Keratinocyte (primary cell): Measurements from ENCODE around the gene ZRANB1. TPM values are rescaled to one million over a fixed set of nuclear protein-coding genes. Genes with fewer than 3 reads are reported as not detected.

Source experiments
- DNase-seq: peaks from one replicate; pipeline ENCODE4 v3.0.0-alpha.2; 2011; ENCODE audit warnings: low read depth, missing footprints, low spot score
- FAIRE-seq: peaks from 2 replicates; lab custom pipeline; 2011; peaks lifted over from hg19 to GRCh38; lab: Jason Lieb, UNC
- H2AFZ ChIP-seq: 2 replicates; pipeline ENCODE4 v1.6.0; 2012; ENCODE audit warnings: low read length, control low read depth, inconsistent platforms; ENCODE audit not compliant: control insufficient read depth
- H3K27ac ChIP-seq: 2 replicates; pipeline ENCODE4 v1.5.1; 2011; ENCODE audit warnings: low read length; ENCODE audit not compliant: control insufficient read depth, insufficient read depth
- H3K27me3 ChIP-seq: 3 replicates; pipeline ENCODE4 v1.6.0; 2011; ENCODE audit warnings: low read length; ENCODE audit not compliant: control insufficient read depth, insufficient read depth; ENCODE audit errors: extremely low read depth
- H3K36me3 ChIP-seq, 2 experiments: 2 replicates in 1 of 2; 3 replicates in 1 of 2; pipeline ENCODE4 v1.5.1; 2011; ENCODE audit warnings: low read length in 2 of 2, mild to moderate bottlenecking in 1 of 2; ENCODE audit not compliant: control insufficient read depth in 2 of 2, insufficient read depth in 2 of 2; ENCODE audit errors: extremely low read depth in 1 of 2
- H3K4me1 ChIP-seq: 3 replicates; pipeline ENCODE4 v1.5.1; 2011; ENCODE audit warnings: low read length; ENCODE audit not compliant: control insufficient read depth, insufficient read depth; ENCODE audit errors: extremely low read depth
- H3K4me2 ChIP-seq: 3 replicates; pipeline ENCODE4 v1.6.0; 2011; ENCODE audit warnings: low read depth, low read length; ENCODE audit not compliant: control insufficient read depth, insufficient read depth; ENCODE audit errors: extremely low read depth
- H3K4me3 ChIP-seq, 3 experiments: fragments of 200-600 bp in 1 of 3; sonication (generic) in 1 of 3; 2 replicates in 2 of 3; 3 replicates in 1 of 3; pipeline ENCODE4 v1.5.1; 2011 to 2016; ENCODE audit warnings: low read length in 3 of 3, mild to moderate bottlenecking in 3 of 3, control low read depth in 2 of 3, inconsistent platforms in 1 of 3, low read depth in 1 of 3, mixed read lengths in 1 of 3, mixed run types in 1 of 3, moderate library complexity in 1 of 3; ENCODE audit not compliant: control insufficient read depth in 2 of 3, insufficient read depth in 2 of 3; ENCODE audit errors: extremely low read depth in 1 of 3
- H3K79me2 ChIP-seq: 2 replicates; pipeline ENCODE4 v1.6.0; 2012; ENCODE audit warnings: low read length; ENCODE audit not compliant: control insufficient read depth, insufficient read depth
- H3K9ac ChIP-seq: 3 replicates; pipeline ENCODE4 v1.6.0; 2011; ENCODE audit warnings: low read length; ENCODE audit not compliant: control insufficient read depth, insufficient read depth; ENCODE audit errors: extremely low read depth
- H3K9me1 ChIP-seq: 3 replicates; pipeline ENCODE4 v1.6.0; 2011; ENCODE audit warnings: low read length; ENCODE audit not compliant: control insufficient read depth, insufficient read depth; ENCODE audit errors: extremely low read depth
- H3K9me3 ChIP-seq: 2 replicates; pipeline ENCODE4 v1.5.1; 2012; ENCODE audit warnings: low read depth, low read length; ENCODE audit not compliant: control insufficient read depth
- H4K20me1 ChIP-seq: 3 replicates; pipeline ENCODE4 v1.6.0; 2011; ENCODE audit warnings: low read length; ENCODE audit not compliant: control insufficient read depth, insufficient read depth; ENCODE audit errors: extremely low read depth
- CTCF ChIP-seq, 3 experiments: IDR thresholded peaks in 1 of 3; conservative IDR thresholded peaks in 1 of 3; optimal IDR thresholded peaks in 1 of 3; 2 replicates in 2 of 3; 3 replicates in 1 of 3; pipeline versions ENCODE3 to v1.5.1; 2011; ENCODE audit warnings: low read length in 3 of 3, mild to moderate bottlenecking in 3 of 3, moderate library complexity in 2 of 3, control low read depth in 1 of 3, inconsistent platforms in 1 of 3; ENCODE audit not compliant: insufficient read depth in 2 of 3; ENCODE audit errors: extremely low read depth in 1 of 3
- EZH2 ChIP-seq: IDR thresholded peaks from one replicate; pipeline ENCODE4 v1.6.1; 2012; ENCODE audit warnings: inconsistent platforms, mild to moderate bottlenecking, low read length, moderate library complexity
- dilution Hi-C: fragments of 300-500 bp; cut with MboI; formaldehyde crosslinking; loops from one replicate; pipeline ENCODE4 v1.7.0; 2020; ENCODE audit warnings: low sequenced_read_pairs; ENCODE audit not compliant: extremely low pct_ligation_motif_present
- polyA plus RNA-seq, 5 experiments: library from polyadenylated mRNA; depleted of rRNA in 3 of 5; stranded (reverse) in 3 of 5; stranded (forward) in 1 of 5; unstranded in 1 of 5; fragments of >200 nt; gene quantifications; 1 replicate in 1 of 5; 2 replicates in 3 of 5; 3 replicates in 1 of 5; pipeline versions ENCODE4 v1.2.1 to v1.2.3, GENCODE V29; 2011 to 2012; ENCODE audit warnings: missing spikeins in 2 of 5, low read depth in 1 of 5, low replicate concordance in 1 of 5

The ZRANB1 gene
- polyA plus RNA-seq, 1 donor (not counting 4 experiments of a cell fraction or from before 2014, with no cell fraction given), result 9.3 TPM

GRCh38 chr10:124918906-124919305, 23.0 kb upstream of the ZRANB1 start:
- peak overlapping the region in 1 of 3 experiments; percentile 100 for H3K4me3 ChIP-seq

GRCh38 chr10:124921261-124921660, 20.7 kb upstream of the ZRANB1 start:
- Histone ChIP-seq H2AFZ (no peak overlapping the region), H4K20me1 (peaks cover 11% of the 10 kb centered on the region), H3K9me3 (no peaks in the 10 kb centered on the region), H3K79me2 (peaks cover 85% of the 10 kb centered on the region), H3K27me3 (no peaks in the 10 kb centered on the region), H3K4me1 (peaks cover 20% of the 10 kb centered on the region), H3K36me3 (no peaks in the 10 kb centered on the region), H3K9me1 (no peaks in the 10 kb centered on the region), H3K9ac (no peak overlapping the region), H3K27ac (no peak overlapping the region), H3K4me3 (no peak overlapping the region), H3K4me2 (no peak overlapping the region)
- FAIRE-seq (peak; percentile 59), DNase-seq (peak; percentile 55)
- dilution Hi-C loops, result no loop called here
- TF ChIP-seq EZH2 (no peak), CTCF (optimal IDR thresholded peaks at IDR 0.05 in 1 of 3, IDR thresholded peaks at IDR 0.05 in 1 of 3, conservative IDR thresholded peaks at IDR 0.05 in 1 of 3; ENCODE audit: extremely low read depth in 1 of 3, insufficient read depth in 2 of 3, low read length in 3 of 3) (no peak)

More at GRCh38 chr10:124918906-124919305, 23.0 kb upstream of the ZRANB1 start:
- dilution Hi-C loops, result no loop called here
- Histone ChIP-seq H3K4me1 (peaks cover 20% of the 10 kb centered on the region), H3K79me2 (peaks cover 63% of the 10 kb centered on the region), H3K9me1 (no peaks in the 10 kb centered on the region), H4K20me1 (peaks cover 11% of the 10 kb centered on the region), H3K9me3 (no peaks in the 10 kb centered on the region), H2AFZ (no peak overlapping the region), H3K9ac (no peak overlapping the region), H3K27me3 (no peaks in the 10 kb centered on the region), H3K4me2 (peak overlapping the region; percentile 98), H3K36me3 (no peaks in the 10 kb centered on the region), H3K27ac (no peak overlapping the region)
- no peak for FAIRE-seq
- no peak for TF ChIP-seq CTCF (optimal IDR thresholded peaks at IDR 0.05 in 1 of 3, IDR thresholded peaks at IDR 0.05 in 1 of 3, conservative IDR thresholded peaks at IDR 0.05 in 1 of 3; ENCODE audit: extremely low read depth in 1 of 3, insufficient read depth in 2 of 3, low read length in 3 of 3)
- no peak for TF ChIP-seq EZH2
- DNase-seq, result no peak
